ENCODE measurements around the gene MTUS2. TPM values are rescaled to one million over a fixed set of nuclear protein-coding genes. Genes with fewer than 3 reads are reported as not detected.

The MTUS2 gene
- total RNA-seq, 4 donors from 2014 or later, result 0.20 to 1.6 (median 0.25) TPM; not detected in 1

- Histone ChIP-seq H3K4me3 (no peak overlapping the region), H3K9me3 (no peaks in the 10 kb centered on the region), H3K27me3 (no peaks in the 10 kb centered on the region), H3K36me3 (no peaks in the 10 kb centered on the region), H3K27ac (no peak overlapping the region), H3K4me1 (no peaks in the 10 kb centered on the region)
- intact Hi-C loops (cut with DNase I; ENCODE audit: low total_unique reads) (no loop called here), in situ Hi-C loops (cut with MboI; ENCODE audit: low sequenced_read_pairs in 4 of 4) (no loop called here)
- ATAC-seq (no peak), DNase-seq (no peak)
- TF ChIP-seq CTCF (IDR thresholded peaks at IDR 0.05 in 4 of 5, conservative IDR thresholded peaks at IDR 0.05 in 1 of 5) (no peak), POLR2A (IDR thresholded peaks at IDR 0.05) (no peak)
Observed at GRCh38 chr13:29156136-29156535, 336.0 kb downstream of the MTUS2 start.

DNA sequence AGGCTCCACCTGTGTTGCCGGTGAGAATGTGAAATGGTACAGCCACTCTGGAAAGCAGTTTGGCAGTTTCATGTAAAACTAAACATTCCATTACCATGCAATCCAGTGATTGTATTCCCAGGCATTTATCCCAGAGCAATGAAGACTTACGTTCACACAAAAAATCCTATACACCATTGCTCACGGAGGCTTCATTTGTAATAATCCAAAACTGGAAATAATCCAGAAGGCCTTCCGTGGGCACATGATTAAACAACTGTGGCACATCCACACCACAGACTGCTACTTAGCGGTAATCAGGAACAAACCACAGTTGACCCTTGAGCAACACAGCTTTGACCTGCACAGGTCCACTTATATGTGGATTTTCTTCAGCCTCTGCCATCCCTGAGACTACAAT, 339.7 kb downstream of the MTUS2 start:
- intact Hi-C loops (cut with DNase I; ENCODE audit: low total_unique reads) (no loop called here), in situ Hi-C loops (cut with MboI; ENCODE audit: low sequenced_read_pairs in 4 of 4) (no loop called here)
- ATAC-seq (no peak), DNase-seq (no peak)
- H3K36me3 ChIP-seq, result no peaks in the 10 kb centered on the region
- H3K27ac ChIP-seq, result no peak overlapping the region
- no peak for TF ChIP-seq CTCF (IDR thresholded peaks at IDR 0.05 in 4 of 5, conservative IDR thresholded peaks at IDR 0.05 in 1 of 5)
- no peak for TF ChIP-seq POLR2A (IDR thresholded peaks at IDR 0.05)
- H3K27me3 ChIP-seq, result no peaks in the 10 kb centered on the region
- no peaks in the 10 kb centered on the region for H3K4me1 ChIP-seq
- no peak overlapping the region for H3K4me3 ChIP-seq
- no peaks in the 10 kb centered on the region for H3K9me3 ChIP-seq

- H3K36me3 ChIP-seq, result no peaks in the 10 kb centered on the region
- intact Hi-C loops (cut with DNase I; ENCODE audit: low total_unique reads), result no loop called here
- H3K4me3 ChIP-seq, result no peak overlapping the region
- no peak for TF ChIP-seq POLR2A (IDR thresholded peaks at IDR 0.05)
- no peak for TF ChIP-seq CTCF (IDR thresholded peaks at IDR 0.05 in 4 of 5, conservative IDR thresholded peaks at IDR 0.05 in 1 of 5)
- ATAC-seq (no peak), DNase-seq (no peak)
- H3K4me1 ChIP-seq, result no peaks in the 10 kb centered on the region
- in situ Hi-C loops (cut with MboI; ENCODE audit: low sequenced_read_pairs in 4 of 4), result no loop called here
- H3K27me3 ChIP-seq, result no peaks in the 10 kb centered on the region
- H3K9me3 ChIP-seq, result no peaks in the 10 kb centered on the region
- H3K27ac ChIP-seq, result no peak overlapping the region
Observed at GRCh38 chr13:29160862-29161261, 340.7 kb downstream of the MTUS2 start.

- Histone ChIP-seq H3K4me3 (no peak overlapping the region), H3K4me1 (no peaks in the 10 kb centered on the region), H3K27ac (no peak overlapping the region), H3K27me3 (no peaks in the 10 kb centered on the region), H3K36me3 (no peaks in the 10 kb centered on the region), H3K9me3 (no peaks in the 10 kb centered on the region)
- DNase-seq (no peak), ATAC-seq (no peak)
- intact Hi-C loops (cut with DNase I; ENCODE audit: low total_unique reads), result no loop called here
- TF ChIP-seq POLR2A (IDR thresholded peaks at IDR 0.05) (no peak), CTCF (IDR thresholded peaks at IDR 0.05 in 4 of 5, conservative IDR thresholded peaks at IDR 0.05 in 1 of 5) (no peak)
- in situ Hi-C loops (cut with MboI; ENCODE audit: low sequenced_read_pairs in 4 of 4), result no loop called here
Observed at GRCh38 chr13:29161676-29162075, 341.5 kb downstream of the MTUS2 start.

DNA sequence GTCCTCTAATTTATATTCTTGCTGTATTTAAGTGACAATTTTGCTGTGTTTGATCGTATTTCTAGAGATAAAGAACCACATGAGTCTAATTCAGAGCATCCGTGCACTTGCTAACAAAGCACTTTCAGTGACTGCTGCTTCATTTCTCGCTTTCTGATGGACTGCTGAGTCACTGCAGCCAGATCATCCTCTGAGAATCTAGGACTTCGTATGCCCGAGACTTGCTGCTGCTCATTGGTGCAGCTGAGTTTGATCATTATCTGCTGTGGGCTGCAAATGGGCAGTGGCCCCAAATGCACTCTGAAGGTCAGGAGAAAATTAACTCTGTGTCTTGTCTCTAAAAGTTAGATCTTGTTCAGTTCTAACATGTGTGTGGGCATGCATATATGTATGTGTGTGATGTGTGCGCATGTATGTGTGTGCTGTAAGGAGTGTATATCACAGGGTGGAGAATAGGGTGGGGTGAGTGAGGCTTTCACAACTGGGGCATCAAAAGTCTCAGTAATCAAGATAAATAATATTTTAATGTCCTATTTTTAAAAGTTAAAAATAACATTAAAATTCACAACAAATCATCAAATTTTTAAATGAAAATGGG, 342.6 kb downstream of the MTUS2 start:
- no peak overlapping the region for H3K4me3 ChIP-seq
- H3K27ac ChIP-seq, result no peak overlapping the region
- ATAC-seq, result no peak
- no peaks in the 10 kb centered on the region for H3K27me3 ChIP-seq
- no peaks in the 10 kb centered on the region for H3K36me3 ChIP-seq
- H3K4me1 ChIP-seq, result no peaks in the 10 kb centered on the region
- no peak for TF ChIP-seq POLR2A (IDR thresholded peaks at IDR 0.05)
- no peak for TF ChIP-seq CTCF (IDR thresholded peaks at IDR 0.05 in 4 of 5, conservative IDR thresholded peaks at IDR 0.05 in 1 of 5)
- intact Hi-C loops (cut with DNase I; ENCODE audit: low total_unique reads) (no loop called here), in situ Hi-C loops (cut with MboI; ENCODE audit: low sequenced_read_pairs in 4 of 4) (no loop called here)
- no peak for DNase-seq
- H3K9me3 ChIP-seq, result no peaks in the 10 kb centered on the region

Data from gastrocnemius medialis (tissue), 4 donors.